ENCODE data around the gene ARL4D.

The ARL4D gene

GRCh38 chr17:43405861-43406260, 7.1 kb downstream of the ARL4D start:
- no peak for DNase-seq
- no peaks in the 10 kb centered on the region for H3K36me3 ChIP-seq (ENCODE audit: control insufficient read depth, insufficient read depth, low read length)
- H3K9me3 ChIP-seq (ENCODE audit: control insufficient read depth, low read length), result no peaks in the 10 kb centered on the region
- no peaks in the 10 kb centered on the region for H3K4me1 ChIP-seq (ENCODE audit: control insufficient read depth, insufficient read depth, low read length, poor library complexity, severe bottlenecking)
- H3K27ac ChIP-seq (ENCODE audit: insufficient read depth, low read length, poor library complexity, severe bottlenecking), result no peak overlapping the region
- H3K4me3 ChIP-seq (ENCODE audit: insufficient read depth, low read depth, low read length, poor library complexity, severe bottlenecking), result no peak overlapping the region
- no peaks in the 10 kb centered on the region for H3K27me3 ChIP-seq (replicated peaks; ENCODE audit: control insufficient read depth, insufficient read depth, low read length, poor library complexity, severe bottlenecking)

GRCh38 chr17:43406676-43407645, 8.2 kb downstream of the ARL4D start:
- no peaks in the 10 kb centered on the region for H3K27me3 ChIP-seq (replicated peaks; ENCODE audit: control insufficient read depth, insufficient read depth, low read length, poor library complexity, severe bottlenecking)
- no peak overlapping the region for H3K4me3 ChIP-seq (ENCODE audit: insufficient read depth, low read depth, low read length, poor library complexity, severe bottlenecking)
- no peak for DNase-seq
- no peaks in the 10 kb centered on the region for H3K9me3 ChIP-seq (ENCODE audit: control insufficient read depth, low read length)
- no peaks in the 10 kb centered on the region for H3K4me1 ChIP-seq (ENCODE audit: control insufficient read depth, insufficient read depth, low read length, poor library complexity, severe bottlenecking)
- no peak overlapping the region for H3K27ac ChIP-seq (ENCODE audit: insufficient read depth, low read length, poor library complexity, severe bottlenecking)
- H3K36me3 ChIP-seq (ENCODE audit: control insufficient read depth, insufficient read depth, low read length), result no peaks in the 10 kb centered on the region

GRCh38 chr17:43409131-43409530, 10.3 kb downstream of the ARL4D start:
- DNase-seq, result no peak
- Histone ChIP-seq H3K27me3 (replicated peaks; ENCODE audit: control insufficient read depth, insufficient read depth, low read length, poor library complexity, severe bottlenecking) (no peaks in the 10 kb centered on the region), H3K4me1 (ENCODE audit: control insufficient read depth, insufficient read depth, low read length, poor library complexity, severe bottlenecking) (no peaks in the 10 kb centered on the region), H3K36me3 (ENCODE audit: control insufficient read depth, insufficient read depth, low read length) (no peaks in the 10 kb centered on the region), H3K9me3 (ENCODE audit: control insufficient read depth, low read length) (no peaks in the 10 kb centered on the region), H3K4me3 (ENCODE audit: insufficient read depth, low read depth, low read length, poor library complexity, severe bottlenecking) (no peak overlapping the region), H3K27ac (ENCODE audit: insufficient read depth, low read length, poor library complexity, severe bottlenecking) (no peak overlapping the region)

- DNase-seq, result no peak
- H3K36me3 ChIP-seq (ENCODE audit: control insufficient read depth, insufficient read depth, low read length), result no peaks in the 10 kb centered on the region
- H3K9me3 ChIP-seq (ENCODE audit: control insufficient read depth, low read length), result no peaks in the 10 kb centered on the region
- H3K27me3 ChIP-seq (replicated peaks; ENCODE audit: control insufficient read depth, insufficient read depth, low read length, poor library complexity, severe bottlenecking), result no peaks in the 10 kb centered on the region
- no peaks in the 10 kb centered on the region for H3K4me1 ChIP-seq (ENCODE audit: control insufficient read depth, insufficient read depth, low read length, poor library complexity, severe bottlenecking)
- no peak overlapping the region for H3K27ac ChIP-seq (ENCODE audit: insufficient read depth, low read length, poor library complexity, severe bottlenecking)
- H3K4me3 ChIP-seq (ENCODE audit: insufficient read depth, low read depth, low read length, poor library complexity, severe bottlenecking), result no peak overlapping the region
Observed at GRCh38 chr17:43410557-43411368, 12.0 kb downstream of the ARL4D start.

- no peak overlapping the region for H3K27ac ChIP-seq (ENCODE audit: insufficient read depth, low read length, poor library complexity, severe bottlenecking)
- H3K9me3 ChIP-seq (ENCODE audit: control insufficient read depth, low read length), result no peaks in the 10 kb centered on the region
- no peak for DNase-seq
- H3K27me3 ChIP-seq (replicated peaks; ENCODE audit: control insufficient read depth, insufficient read depth, low read length, poor library complexity, severe bottlenecking), result no peaks in the 10 kb centered on the region
- H3K4me3 ChIP-seq (ENCODE audit: insufficient read depth, low read depth, low read length, poor library complexity, severe bottlenecking), result no peak overlapping the region
- no peaks in the 10 kb centered on the region for H3K4me1 ChIP-seq (ENCODE audit: control insufficient read depth, insufficient read depth, low read length, poor library complexity, severe bottlenecking)
- no peaks in the 10 kb centered on the region for H3K36me3 ChIP-seq (ENCODE audit: control insufficient read depth, insufficient read depth, low read length)
Observed at GRCh38 chr17:43411369-43411677, 12.5 kb downstream of the ARL4D start.

- no peaks in the 10 kb centered on the region for H3K36me3 ChIP-seq (ENCODE audit: control insufficient read depth, insufficient read depth, low read length)
- no peaks in the 10 kb centered on the region for H3K9me3 ChIP-seq (ENCODE audit: control insufficient read depth, low read length)
- no peak for DNase-seq
- H3K4me3 ChIP-seq (ENCODE audit: insufficient read depth, low read depth, low read length, poor library complexity, severe bottlenecking), result no peak overlapping the region
- H3K4me1 ChIP-seq (ENCODE audit: control insufficient read depth, insufficient read depth, low read length, poor library complexity, severe bottlenecking), result no peaks in the 10 kb centered on the region
- H3K27ac ChIP-seq (ENCODE audit: insufficient read depth, low read length, poor library complexity, severe bottlenecking), result no peak overlapping the region
- no peaks in the 10 kb centered on the region for H3K27me3 ChIP-seq (replicated peaks; ENCODE audit: control insufficient read depth, insufficient read depth, low read length, poor library complexity, severe bottlenecking)
Observed at GRCh38 chr17:43411749-43412148, 13.0 kb downstream of the ARL4D start.

- no peak overlapping the region for H3K27ac ChIP-seq (ENCODE audit: insufficient read depth, low read length, poor library complexity, severe bottlenecking)
- no peaks in the 10 kb centered on the region for H3K9me3 ChIP-seq (ENCODE audit: control insufficient read depth, low read length)
- no peaks in the 10 kb centered on the region for H3K36me3 ChIP-seq (ENCODE audit: control insufficient read depth, insufficient read depth, low read length)
- no peaks in the 10 kb centered on the region for H3K4me1 ChIP-seq (ENCODE audit: control insufficient read depth, insufficient read depth, low read length, poor library complexity, severe bottlenecking)
- no peak overlapping the region for H3K4me3 ChIP-seq (ENCODE audit: insufficient read depth, low read depth, low read length, poor library complexity, severe bottlenecking)
- no peaks in the 10 kb centered on the region for H3K27me3 ChIP-seq (replicated peaks; ENCODE audit: control insufficient read depth, insufficient read depth, low read length, poor library complexity, severe bottlenecking)
- DNase-seq, result no peak
Observed at GRCh38 chr17:43412166-43412565, 13.4 kb downstream of the ARL4D start.

- Histone ChIP-seq H3K9me3 (ENCODE audit: control insufficient read depth, low read length) (no peaks in the 10 kb centered on the region), H3K4me3 (ENCODE audit: insufficient read depth, low read depth, low read length, poor library complexity, severe bottlenecking) (no peak overlapping the region)
Observed at GRCh38 chr17:43416998-43417890, 18.5 kb downstream of the ARL4D start.

GRCh38 chr17:43418441-43419374, 19.9 kb downstream of the ARL4D start:
- Histone ChIP-seq H3K9me3 (ENCODE audit: control insufficient read depth, low read length) (no peaks in the 10 kb centered on the region), H3K27me3 (replicated peaks; ENCODE audit: control insufficient read depth, insufficient read depth, low read length, poor library complexity, severe bottlenecking) (peaks cover under 1% of the 10 kb centered on the region), H3K4me1 (ENCODE audit: control insufficient read depth, insufficient read depth, low read length, poor library complexity, severe bottlenecking) (no peaks in the 10 kb centered on the region), H3K36me3 (ENCODE audit: control insufficient read depth, insufficient read depth, low read length) (no peaks in the 10 kb centered on the region), H3K4me3 (ENCODE audit: insufficient read depth, low read depth, low read length, poor library complexity, severe bottlenecking) (no peak overlapping the region), H3K27ac (ENCODE audit: insufficient read depth, low read length, poor library complexity, severe bottlenecking) (no peak overlapping the region)
- DNase-seq, result no peak

More at GRCh38 chr17:43416998-43417890, 18.5 kb downstream of the ARL4D start:
- no peak overlapping the region for H3K27ac ChIP-seq (ENCODE audit: insufficient read depth, low read length, poor library complexity, severe bottlenecking)
- H3K4me1 ChIP-seq (ENCODE audit: control insufficient read depth, insufficient read depth, low read length, poor library complexity, severe bottlenecking), result no peaks in the 10 kb centered on the region
- H3K27me3 ChIP-seq (replicated peaks; ENCODE audit: control insufficient read depth, insufficient read depth, low read length, poor library complexity, severe bottlenecking), result no peaks in the 10 kb centered on the region
- no peak for DNase-seq
- H3K36me3 ChIP-seq (ENCODE audit: control insufficient read depth, insufficient read depth, low read length), result no peaks in the 10 kb centered on the region

Measured in effector memory CD4-positive, alpha-beta T cell (primary cell).